Forelimb muscle (tissue), 1 donor: ENCODE data around the gene FAM168A. TPM values are rescaled to one million over a fixed set of nuclear protein-coding genes. Genes with fewer than 3 reads are reported as not detected.
"Not testable (repeated sequence)": the region's sequence is repeated elsewhere in the genome, so short reads cannot be mapped to it uniquely, and the experiment has no call there.

Source experiments
- DNase-seq: peaks from one replicate; pipeline ENCODE4 v3.0.0-alpha.2; 2013; ENCODE audit warnings: low read depth
- polyA plus RNA-seq: library from polyadenylated mRNA; unstranded; fragments of 120-200 nt; gene quantifications from one replicate; pipeline ENCODE4 v1.2.1, GENCODE V29; 2013; ENCODE audit not compliant: insufficient read length

The FAM168A gene
- polyA plus RNA-seq, 1 donor = 22.6 TPM

GRCh38 chr11:73596547-73596946 is 1.4 kb downstream of the FAM168A start:
- no peak for DNase-seq

- no peak for DNase-seq
These were observed 5.3 kb downstream of the FAM168A start for GRCh38 chr11:73592640-73593039.

GRCh38 chr11:73591743-73592142 is 6.2 kb downstream of the FAM168A start:
- DNase-seq = no peak

GRCh38 chr11:73590991-73591390 is 6.9 kb downstream of the FAM168A start:
- DNase-seq = no peak

GRCh38 chr11:73586791-73587190 is 11.1 kb downstream of the FAM168A start:
- no peak for DNase-seq

GRCh38 chr11:73585834-73586575 is 11.9 kb downstream of the FAM168A start:
- DNase-seq = no peak

GRCh38 chr11:73584831-73585230 is 13.1 kb downstream of the FAM168A start:
- no peak for DNase-seq

GRCh38 chr11:73582653-73583052 is 15.3 kb downstream of the FAM168A start:
- no peak for DNase-seq

- not testable (repeated sequence) for DNase-seq
These were observed 17.2 kb downstream of the FAM168A start for GRCh38 chr11:73580749-73581148.

GRCh38 chr11:73579641-73580434 is 18.1 kb downstream of the FAM168A start:
- no peak for DNase-seq

GRCh38 chr11:73578592-73579185 is 19.2 kb downstream of the FAM168A start:
- DNase-seq = no peak

GRCh38 chr11:73577496-73577917 is 20.4 kb downstream of the FAM168A start:
- no peak for DNase-seq

GRCh38 chr11:73576185-73576614 is 21.7 kb downstream of the FAM168A start:
- no peak for DNase-seq

- not testable (repeated sequence) for DNase-seq
These were observed 25.9 kb downstream of the FAM168A start for GRCh38 chr11:73571982-73572381.

GRCh38 chr11:73570415-73571114 is 27.3 kb downstream of the FAM168A start:
- no peak for DNase-seq

- DNase-seq = no peak
These were observed 30.7 kb downstream of the FAM168A start for GRCh38 chr11:73566977-73567755.

- DNase-seq = no peak
These were observed 31.5 kb downstream of the FAM168A start for GRCh38 chr11:73566422-73566821.

GRCh38 chr11:73565804-73566203 is 32.1 kb downstream of the FAM168A start:
- DNase-seq = no peak

GRCh38 chr11:73564903-73565302 is 33.0 kb downstream of the FAM168A start:
- DNase-seq = no peak

GRCh38 chr11:73563539-73564200 is 34.2 kb downstream of the FAM168A start:
- DNase-seq = no peak

GRCh38 chr11:73559743-73560142 is 38.2 kb downstream of the FAM168A start:
- DNase-seq = no peak
